PC-3 (cell line): ENCODE results near the gene LRBA. TPM values are rescaled to one million over a fixed set of nuclear protein-coding genes. Genes with fewer than 3 reads are reported as not detected.
A peak's percentile ranks its signal among the peaks of the same experiment; 100 is the strongest.

Source experiments
- ATAC-seq: fragments of 200-7000 bp; cut with Tn5 transposase; 2 replicates; pipeline ENCODE4 v1.9.1; 2020; ENCODE audit warnings: mild to moderate bottlenecking, moderate library complexity
- BruUV-seq: library from RNA; stranded (reverse); fragments of 400-500 nt; replicated peaks from 2 replicates; lab custom pipeline; 2021; lab: Mats Ljungman, UMichigan
- CTCF ChIA-PET: fragments of 300-600 bp; sonication (Branson Sonifier 250); formaldehyde crosslinking; loops from one replicate; lab custom pipeline; 2022; ENCODE audit warnings: antibody characterized with exemption; lab: Charles Lee
- POLR2A ChIA-PET: fragments of 300-600 bp; sonication (Branson Sonifier 250); formaldehyde crosslinking; loops from one replicate; lab custom pipeline; 2022; ENCODE audit warnings: antibody characterized with exemption; ENCODE audit not compliant: unreplicated experiment; lab: Charles Lee
- DNase-seq: peaks from one replicate; pipeline ENCODE4 v3.0.0-alpha.2; 2015
- H2AFZ ChIP-seq: fragments of 300-600 bp; sonication (generic); 2 replicates; pipeline ENCODE4 v1.6.0; 2016; ENCODE audit warnings: antibody characterized with exemption, low read length
- H3F3A ChIP-seq: fragments of 300-600 bp; sonication (generic); one replicate; pipeline ENCODE4 v1.6.0; 2017; ENCODE audit warnings: antibody characterized with exemption, low read length, control low read depth, mild to moderate bottlenecking; ENCODE audit not compliant: unreplicated experiment
- H3K27ac ChIP-seq: fragments of 300-600 bp; sonication (generic); 2 replicates; pipeline ENCODE4 v1.5.1; 2016; ENCODE audit warnings: mild to moderate bottlenecking, low read length
- H3K27me3 ChIP-seq: fragments of 300-600 bp; sonication (generic); 2 replicates; pipeline ENCODE4 v1.6.1; 2016; ENCODE audit warnings: low read length, mixed read lengths
- H3K36me3 ChIP-seq: fragments of 300-600 bp; sonication (generic); 2 replicates; pipeline ENCODE4 v1.6.1; 2016; ENCODE audit warnings: low read depth, mixed run types, low read length, mixed read lengths
- H3K4me1 ChIP-seq: fragments of 300-600 bp; sonication (generic); 2 replicates; pipeline ENCODE4 v1.5.1; 2016; ENCODE audit warnings: low read length; ENCODE audit not compliant: insufficient read depth
- H3K4me2 ChIP-seq: fragments of 300-600 bp; sonication (generic); 2 replicates; pipeline ENCODE4 v1.6.0; 2016; ENCODE audit warnings: low read length
- H3K4me3 ChIP-seq: fragments of 300-600 bp; sonication (generic); 2 replicates; pipeline ENCODE4 v1.5.1; 2016; ENCODE audit warnings: mild to moderate bottlenecking, low read length, mixed read lengths
- H3K79me2 ChIP-seq: fragments of 300-600 bp; sonication (generic); 2 replicates; pipeline ENCODE4 v1.6.1; 2017; ENCODE audit warnings: low read length, mixed read lengths
- H3K9ac ChIP-seq: fragments of 300-600 bp; sonication (generic); 2 replicates; pipeline ENCODE4 v1.6.0; 2016; ENCODE audit warnings: mild to moderate bottlenecking, low read length
- H3K9me2 ChIP-seq: fragments of 300-600 bp; sonication (generic); replicated peaks from 2 replicates; pipeline ENCODE4 v1.6.1; 2016; ENCODE audit warnings: mixed run types, low read length, mixed read lengths
- H3K9me3 ChIP-seq: fragments of 300-600 bp; sonication (generic); 2 replicates; pipeline ENCODE4 v1.6.1; 2016; ENCODE audit warnings: low read length, mixed read lengths
- H4K20me1 ChIP-seq: fragments of 300-600 bp; sonication (generic); 2 replicates; pipeline ENCODE4 v1.6.1; 2016; ENCODE audit warnings: low read length, mixed read lengths
- CTCF ChIP-seq: fragments of 300-600 bp; sonication (generic); conservative IDR thresholded peaks from 2 replicates; pipeline ENCODE4 v1.5.1; 2017; ENCODE audit warnings: antibody characterized with exemption, low read depth, mild to moderate bottlenecking, low read length
- EZH2 ChIP-seq: fragments of 300-600 bp; sonication (generic); IDR thresholded peaks from one replicate; pipeline ENCODE4 v1.6.1; 2017; ENCODE audit warnings: antibody characterized with exemption, mild to moderate bottlenecking, low read length; ENCODE audit not compliant: unreplicated experiment
- EZH2phosphoT487 ChIP-seq: fragments of 300-600 bp; sonication (generic); IDR thresholded peaks from 2 replicates; pipeline ENCODE4 v1.6.1; 2018; ENCODE audit warnings: mild to moderate bottlenecking, antibody characterized with exemption, low read length, borderline replicate concordance
- intact Hi-C: fragments of 100-400 bp; cut with micrococcal nuclease; formaldehyde crosslinking; loops from 2 replicates; pipeline ENCODE4 v1.9.0; 2023
- total RNA-seq: library from RNA; depleted of rRNA; stranded (reverse); fragments of >200 nt; gene quantifications from 2 replicates; pipeline ENCODE4 v1.2.3, GENCODE V29; 2014

The LRBA gene
- total RNA-seq, 1 experiment from 2014 or later = 40.8 TPM

DNA sequence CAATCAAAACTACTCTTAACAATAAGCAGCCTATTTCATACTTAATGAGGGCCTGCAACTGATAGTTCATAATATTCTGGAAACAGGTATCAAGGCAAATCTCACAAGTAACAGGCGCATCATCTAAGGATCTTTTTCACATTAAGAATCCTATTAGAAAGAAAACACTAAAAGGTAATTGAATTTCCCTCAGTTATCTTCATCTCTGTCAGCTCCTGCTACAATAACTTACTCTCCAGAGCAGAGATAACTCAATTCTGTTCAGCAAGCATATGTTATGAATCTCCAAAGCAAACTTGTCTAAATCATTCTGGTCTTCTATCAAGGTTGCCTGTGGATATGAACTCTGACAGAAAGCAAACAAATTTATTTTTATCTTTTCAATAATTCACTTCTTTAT, 307.1 kb downstream of the LRBA start:
- CTCF ChIA-PET = no interaction called here
- no peaks in the 10 kb centered on the region for H3K79me2 ChIP-seq
- no peak for TF ChIP-seq EZH2phosphoT487
- TF ChIP-seq CTCF = no peak
- no peak for TF ChIP-seq EZH2
- no peaks in the 10 kb centered on the region for H3K36me3 ChIP-seq
- H3K4me3 ChIP-seq = no peak overlapping the region
- H2AFZ ChIP-seq = no peak overlapping the region
- POLR2A ChIA-PET = no interaction called here
- no peaks in the 10 kb centered on the region for H4K20me1 ChIP-seq
- no peaks in the 10 kb centered on the region for H3K9me3 ChIP-seq
- no peak for ATAC-seq
- H3K27ac ChIP-seq = no peak overlapping the region
- DNase-seq = no peak
- H3K4me1 ChIP-seq = no peaks in the 10 kb centered on the region
- H3F3A ChIP-seq = no peaks in the 10 kb centered on the region
- no peak overlapping the region for H3K4me2 ChIP-seq
- no peaks in the 10 kb centered on the region for H3K9me2 ChIP-seq
- H3K9ac ChIP-seq = no peak overlapping the region
- intact Hi-C loops = no loop called here
- H3K27me3 ChIP-seq = no peaks in the 10 kb centered on the region
- no TSS peak for BruUV-seq

DNA sequence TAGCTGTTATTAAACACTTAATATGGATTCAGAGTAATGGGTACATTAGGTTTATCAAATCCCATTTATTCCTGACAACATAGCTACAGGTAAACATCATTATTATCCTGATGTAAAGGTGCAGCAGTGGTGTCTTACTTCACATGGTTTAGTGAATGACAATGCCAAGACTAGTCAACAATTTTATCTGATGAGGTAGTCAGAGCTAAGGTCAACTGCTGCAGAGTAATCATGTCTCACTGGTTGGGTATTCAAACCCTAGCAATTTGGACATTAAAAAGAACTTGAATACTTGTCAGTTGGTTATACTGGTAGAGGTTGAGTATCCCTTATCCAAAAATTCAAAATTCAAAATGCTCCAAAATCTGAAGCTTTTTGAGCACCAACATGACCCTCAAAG, 315.5 kb downstream of the LRBA start:
- H3F3A ChIP-seq = no peaks in the 10 kb centered on the region
- H3K4me2 ChIP-seq = no peak overlapping the region
- peak; percentile 37 for DNase-seq
- ChIA-PET CTCF (no interaction called here), POLR2A (no interaction called here)
- no peak overlapping the region for H2AFZ ChIP-seq
- H3K9ac ChIP-seq = no peak overlapping the region
- BruUV-seq = no TSS peak
- H3K36me3 ChIP-seq = no peaks in the 10 kb centered on the region
- H3K9me3 ChIP-seq = no peaks in the 10 kb centered on the region
- no peaks in the 10 kb centered on the region for H3K9me2 ChIP-seq
- no peak overlapping the region for H3K27ac ChIP-seq
- no peak overlapping the region for H3K4me3 ChIP-seq
- no peaks in the 10 kb centered on the region for H3K27me3 ChIP-seq
- TF ChIP-seq EZH2phosphoT487 = no peak
- TF ChIP-seq CTCF = no peak
- TF ChIP-seq EZH2 = no peak
- intact Hi-C loops = no loop called here
- no peaks in the 10 kb centered on the region for H4K20me1 ChIP-seq
- no peaks in the 10 kb centered on the region for H3K79me2 ChIP-seq
- peaks cover 10% of the 10 kb centered on the region; the same call in 1 of the 2 replicates for H3K4me1 ChIP-seq
- ATAC-seq = no peak

DNA sequence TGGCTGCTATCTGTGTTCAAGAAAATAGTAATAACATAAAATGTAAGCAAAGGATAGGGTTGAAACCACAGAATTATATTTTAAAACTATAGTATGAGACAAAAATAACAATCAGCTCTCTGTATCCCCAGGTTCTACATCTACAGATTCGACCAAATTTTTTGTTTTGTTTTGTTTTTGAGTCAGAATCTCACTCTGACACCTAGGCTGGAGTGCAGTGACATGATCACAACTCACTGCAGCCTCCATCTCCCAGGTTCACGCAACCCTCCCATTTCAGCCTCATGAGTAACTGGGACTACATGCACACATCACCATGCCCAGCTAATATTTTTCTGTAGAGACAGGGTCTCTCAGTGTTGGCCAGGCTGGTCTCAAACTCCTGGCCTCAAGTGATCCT, 319.9 kb downstream of the LRBA start:
- Histone ChIP-seq H3F3A (no peaks in the 10 kb centered on the region), H3K4me2 (no peak overlapping the region), H3K79me2 (no peaks in the 10 kb centered on the region), H3K27ac (no peak overlapping the region), H3K27me3 (no peaks in the 10 kb centered on the region), H3K36me3 (no peaks in the 10 kb centered on the region), H4K20me1 (no peaks in the 10 kb centered on the region), H3K4me1 (peaks cover 10% of the 10 kb centered on the region; the same call in 1 of the 2 replicates), H3K4me3 (no peak overlapping the region), H2AFZ (no peak overlapping the region), H3K9ac (no peak overlapping the region), H3K9me3 (no peaks in the 10 kb centered on the region), H3K9me2 (no peaks in the 10 kb centered on the region)
- no peak for TF ChIP-seq CTCF
- no peak for TF ChIP-seq EZH2phosphoT487
- no peak for TF ChIP-seq EZH2
- no peak for ATAC-seq
- no peak for DNase-seq
- BruUV-seq = no TSS peak
- POLR2A ChIA-PET = no interaction called here
- intact Hi-C loops = no loop called here
- CTCF ChIA-PET = no interaction called here
